RKO (cell line): ENCODE results near the gene SLCO1B3.
A peak's percentile ranks its signal among the peaks of the same experiment; 100 is the strongest.

Source experiments
- DNase-seq: peaks from one replicate; pipeline ENCODE4 v3.0.0-alpha.2; 2016; ENCODE audit warnings: low spot score

SLCO1B3 gene

DNA sequence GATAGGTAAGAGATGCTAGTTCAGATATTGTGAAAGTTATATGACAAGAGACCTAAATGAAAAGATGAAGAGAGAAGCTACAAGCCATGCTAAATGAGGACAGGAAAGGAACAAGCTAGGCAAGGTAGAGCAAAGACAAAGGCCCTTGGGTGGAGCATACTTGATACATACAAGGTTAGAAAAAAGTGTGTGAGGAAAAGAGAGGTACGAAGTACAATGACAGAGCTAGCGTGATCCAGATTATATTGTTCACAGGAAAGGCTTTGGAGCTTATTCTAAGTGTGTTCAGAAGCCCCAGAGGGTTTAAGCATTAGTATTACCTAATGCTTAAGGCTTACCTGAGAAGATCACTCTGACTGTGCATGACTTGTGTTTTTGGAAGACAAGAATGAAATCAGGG lies 75.0 kb downstream of the SLCO1B3 start:
- no peak for DNase-seq

DNA sequence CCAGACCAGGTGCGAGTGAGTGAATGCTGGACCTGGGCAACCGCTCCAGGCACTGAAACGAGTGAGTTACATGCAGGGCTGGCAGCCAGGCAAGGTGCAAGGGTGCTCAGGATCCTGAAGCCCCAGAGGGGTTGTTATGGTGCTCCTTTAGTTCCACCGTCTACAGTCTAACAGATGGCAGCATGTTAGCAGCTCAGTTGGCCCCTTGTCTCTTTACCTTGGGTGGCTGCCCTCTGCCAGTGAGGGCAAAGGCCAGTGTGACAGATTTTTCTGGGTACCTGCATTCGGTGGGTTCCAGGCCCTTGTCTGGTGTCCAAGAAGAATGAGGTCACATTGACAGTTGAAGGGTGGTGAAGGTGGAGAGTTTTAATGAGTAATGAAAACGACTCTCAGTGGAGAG lies 106.8 kb downstream of the SLCO1B3 start:
- DNase-seq = no peak

- DNase-seq = no peak
Observed at GRCh38 chr12:20917819-20918218, 107.3 kb downstream of the SLCO1B3 start.

- DNase-seq = no peak
Observed at GRCh38 chr12:20931894-20932293, 121.4 kb downstream of the SLCO1B3 start.

DNA sequence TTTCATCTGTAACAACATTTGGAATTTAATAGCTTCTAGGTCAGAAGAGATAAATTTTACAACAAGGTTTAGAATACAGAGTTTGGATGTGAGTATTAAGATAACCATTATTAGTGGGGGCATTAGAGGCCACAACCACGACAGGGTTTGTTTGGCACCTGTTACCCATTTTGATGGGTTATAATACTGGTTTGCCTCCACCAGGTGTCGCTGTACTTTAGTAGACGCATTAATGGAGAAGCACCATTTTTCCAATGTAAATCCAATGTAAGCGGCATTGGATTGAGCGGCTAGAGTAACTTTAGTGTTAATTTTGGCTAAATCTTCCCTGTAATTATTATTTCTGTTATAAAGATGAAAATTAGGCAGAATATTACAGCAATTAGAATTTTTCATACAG lies 136.2 kb downstream of the SLCO1B3 start:
- peak; percentile 22 for DNase-seq

DNA sequence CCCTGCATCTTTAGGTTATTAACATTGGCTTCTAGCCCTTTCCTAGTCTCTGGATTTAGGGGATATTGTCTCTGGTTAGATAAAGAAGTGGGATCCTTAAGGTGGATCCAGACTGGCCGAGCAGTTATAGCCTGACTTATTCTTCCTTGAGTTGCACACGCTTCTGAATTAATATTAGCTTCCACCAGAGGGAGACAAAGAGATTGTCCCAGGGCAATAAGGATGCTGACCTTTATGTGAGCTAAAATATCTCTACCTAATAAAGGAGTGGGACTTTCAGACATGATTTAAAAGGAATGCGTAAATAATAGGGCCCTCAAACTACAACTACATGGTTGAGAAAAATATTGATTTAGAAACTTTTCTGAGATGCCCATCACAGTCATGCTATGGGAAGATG lies 139.7 kb downstream of the SLCO1B3 start:
- peak; percentile 61 for DNase-seq

- no peak for DNase-seq
Observed at GRCh38 chr12:20963303-20963702, 152.8 kb downstream of the SLCO1B3 start.

- DNase-seq = no peak
Observed at GRCh38 chr12:20963762-20964161, 153.3 kb downstream of the SLCO1B3 start.
